ENCODE results near the gene RYR3.

RYR3 gene

DNA sequence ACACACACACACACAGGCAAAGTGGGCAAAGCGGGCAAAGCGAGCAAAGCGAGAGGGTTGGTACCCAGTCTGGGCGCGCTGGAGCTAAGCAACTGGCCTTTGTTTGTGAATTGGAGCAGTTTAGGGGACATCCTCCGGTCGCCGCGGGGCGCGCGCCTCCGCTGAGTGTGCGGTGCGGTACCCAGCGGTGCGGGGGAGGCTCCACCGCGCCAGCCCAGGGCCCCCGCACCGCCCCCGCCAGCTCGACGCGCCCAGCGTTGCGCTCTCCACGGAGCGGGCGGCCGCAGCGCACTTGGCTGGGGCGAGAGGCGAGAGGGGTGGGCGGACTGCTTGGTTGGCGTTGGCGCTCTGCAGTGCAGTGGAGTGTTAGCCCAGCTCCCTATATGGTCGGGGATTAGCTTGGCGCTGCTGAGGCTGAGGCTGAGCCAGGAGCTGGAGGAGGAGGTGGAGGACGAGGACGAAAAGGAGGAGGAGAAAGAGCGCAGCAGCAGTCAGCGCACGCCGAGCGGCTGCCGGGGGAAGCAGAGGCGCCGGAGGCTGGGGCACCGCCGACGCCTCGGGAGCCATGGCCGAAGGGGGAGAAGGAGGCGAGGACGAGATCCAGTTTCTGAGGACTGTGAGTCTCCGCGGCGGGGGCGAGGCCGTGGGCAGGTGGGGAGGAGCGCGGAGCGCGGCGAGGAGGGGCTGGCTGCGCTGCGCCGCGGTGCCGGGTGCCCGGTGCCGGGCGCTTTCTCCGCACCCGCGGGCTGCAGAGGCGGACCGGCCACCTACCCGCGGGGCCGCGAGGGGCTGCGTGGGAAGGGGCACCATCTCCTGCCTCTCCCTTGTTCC is at the start of gene RYR3:
Gene RYR3, plus strand, starts transcription at position 487 of the 831 bp plus-strand sequence. Its CDS starts 79 bp downstream, at position 566.
- DNase-seq (ENCODE audit: low read depth in 2 of 2) = no peak

DNA sequence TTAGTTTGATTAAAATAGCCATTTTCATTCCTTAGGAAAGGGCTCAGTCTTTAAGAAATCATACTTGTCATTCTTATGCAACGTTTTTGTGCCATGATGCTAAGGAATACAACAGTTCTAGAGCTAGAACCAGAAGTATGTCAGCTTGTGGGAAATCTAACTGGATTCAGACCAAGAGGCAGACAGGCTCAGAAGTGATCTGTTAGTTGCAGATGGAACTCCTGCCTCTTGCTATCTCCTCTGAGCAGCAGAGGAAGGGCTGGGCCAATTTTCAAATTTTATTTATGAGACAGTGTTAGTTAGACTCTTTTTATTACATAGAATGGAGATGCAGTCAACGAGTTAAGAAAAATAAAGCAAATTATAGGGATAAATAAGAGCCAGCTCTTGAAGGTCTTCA is 48.5 kb upstream of the RYR3 start:
- no peak for DNase-seq (ENCODE audit: low read depth in 2 of 2)

DNA sequence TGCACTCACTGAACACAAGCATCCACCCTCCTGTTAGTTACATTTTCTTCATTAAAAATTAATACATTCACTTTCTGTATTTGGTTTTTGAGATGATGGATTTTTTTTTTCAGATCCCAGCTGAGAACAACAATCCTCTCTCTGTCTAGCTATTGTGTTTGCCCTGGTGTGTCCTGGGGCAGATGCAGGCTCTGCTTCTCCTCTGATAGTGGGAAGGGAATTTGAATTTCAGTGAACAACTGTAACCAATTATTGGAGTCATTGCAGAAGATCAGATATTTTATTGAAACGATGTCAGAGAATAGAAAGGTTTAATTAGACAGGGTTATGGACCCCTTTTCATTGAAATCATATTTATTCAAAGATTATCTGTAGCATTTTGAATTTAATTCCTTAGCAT is 33.1 kb upstream of the RYR3 start:
- no peak for DNase-seq (ENCODE audit: low read depth in 2 of 2)

DNA sequence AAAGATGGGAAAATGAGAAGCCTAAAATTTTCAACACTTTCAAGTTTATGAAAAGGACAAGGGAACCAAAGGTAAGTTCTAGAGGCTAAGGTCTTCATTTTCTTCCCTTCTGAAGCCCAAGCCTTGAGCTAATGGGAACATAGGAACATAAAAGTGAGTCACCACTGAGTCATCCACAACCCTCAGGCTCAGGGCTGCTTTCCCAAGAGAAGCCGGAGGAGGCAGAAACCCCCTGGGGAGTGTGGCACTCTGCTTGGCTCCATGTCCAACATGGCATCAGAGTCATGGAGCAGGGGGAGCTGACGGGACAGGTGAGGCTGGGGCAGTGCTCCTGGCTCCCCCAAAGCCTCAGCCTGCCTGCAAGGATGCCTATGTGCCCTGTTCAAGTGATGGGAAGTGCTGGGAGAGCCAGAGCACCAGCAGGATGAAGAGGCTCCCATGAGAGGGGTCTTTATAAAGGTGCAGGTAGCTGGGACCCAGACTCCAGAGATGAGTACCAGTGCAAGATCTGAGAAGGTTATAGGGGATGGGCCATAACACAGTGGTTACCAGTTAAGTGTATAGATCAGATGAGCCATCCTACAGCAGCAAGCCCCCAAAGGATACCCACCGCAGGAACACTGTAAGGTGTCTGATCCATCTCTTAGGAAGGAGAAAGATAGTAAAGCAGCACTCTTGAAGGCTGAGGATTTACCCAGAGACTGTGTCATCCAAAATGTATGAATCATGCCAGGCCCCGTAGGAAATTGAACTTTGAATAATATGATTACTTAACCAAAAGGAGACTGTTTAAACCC is 31.8 kb upstream of the RYR3 start:
- DNase-seq (ENCODE audit: low read depth in 2 of 2) = no peak

DNA sequence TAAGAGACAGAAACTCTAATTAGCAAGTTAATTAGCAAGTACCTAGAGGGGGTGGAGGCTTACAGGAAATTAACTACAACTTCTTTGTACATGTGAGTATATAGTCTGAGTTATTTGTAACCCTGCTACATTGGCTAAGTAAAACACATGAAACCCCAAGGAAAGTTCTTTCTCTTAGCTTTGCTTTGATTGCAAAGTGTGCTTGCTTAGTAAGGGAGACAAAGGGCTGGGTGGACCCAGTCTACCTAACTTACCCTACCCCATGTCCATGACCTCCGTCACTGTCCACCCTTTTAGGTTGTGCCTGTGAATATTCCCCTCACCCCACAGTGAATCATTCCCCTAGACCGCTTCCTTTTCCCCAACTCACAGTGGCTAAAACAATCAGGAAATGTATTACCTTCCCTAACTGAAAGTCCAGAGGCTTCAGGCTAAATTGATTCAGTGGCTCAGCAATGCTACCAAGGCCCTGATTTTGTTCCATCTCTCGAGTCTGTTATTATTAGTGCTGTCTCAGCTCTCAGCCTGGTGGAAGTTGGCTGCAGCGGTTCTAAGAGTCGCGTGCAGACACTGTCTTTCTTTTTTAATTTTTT is 31.1 kb upstream of the RYR3 start:
- DNase-seq (ENCODE audit: low read depth in 2 of 2) = no peak

DNA sequence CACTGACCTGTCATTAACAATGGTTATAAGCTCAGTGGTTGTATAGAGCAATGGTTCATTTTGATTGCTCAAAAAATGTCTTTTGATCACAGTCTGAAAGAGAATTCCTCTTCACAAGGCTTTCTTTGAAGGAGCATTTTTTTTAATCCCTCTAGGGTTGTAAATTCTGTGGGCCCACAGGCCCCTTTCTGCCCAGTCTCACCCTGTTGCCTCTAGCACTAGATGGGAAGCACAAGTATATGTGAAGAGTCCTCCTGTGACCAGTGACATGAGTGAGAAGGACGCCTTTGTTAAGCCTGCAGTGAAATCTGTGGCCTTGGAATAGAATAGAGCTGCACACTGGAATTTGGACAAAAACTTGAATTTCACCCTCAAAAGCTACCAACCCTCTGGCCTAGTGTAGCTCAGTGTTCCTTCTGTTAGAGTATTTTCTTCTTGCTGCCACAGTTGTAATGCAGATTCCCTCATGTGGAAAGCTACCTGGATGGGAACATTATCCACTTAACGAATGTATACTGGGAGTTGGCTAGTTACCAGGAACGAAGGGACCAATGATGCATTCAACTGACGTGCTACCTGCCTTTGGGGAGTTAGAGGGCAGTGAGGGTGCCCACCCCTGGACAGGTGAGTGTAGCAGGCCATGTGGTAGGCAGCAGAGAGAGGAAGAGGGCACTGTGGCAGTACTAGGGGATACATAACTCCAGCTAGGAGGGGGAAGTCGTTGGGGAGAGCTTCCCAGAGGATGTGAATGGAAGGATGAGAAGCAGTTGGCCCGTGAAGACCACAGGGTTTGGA is 28.3 kb upstream of the RYR3 start:
- DNase-seq (ENCODE audit: low read depth in 2 of 2) = no peak

DNA sequence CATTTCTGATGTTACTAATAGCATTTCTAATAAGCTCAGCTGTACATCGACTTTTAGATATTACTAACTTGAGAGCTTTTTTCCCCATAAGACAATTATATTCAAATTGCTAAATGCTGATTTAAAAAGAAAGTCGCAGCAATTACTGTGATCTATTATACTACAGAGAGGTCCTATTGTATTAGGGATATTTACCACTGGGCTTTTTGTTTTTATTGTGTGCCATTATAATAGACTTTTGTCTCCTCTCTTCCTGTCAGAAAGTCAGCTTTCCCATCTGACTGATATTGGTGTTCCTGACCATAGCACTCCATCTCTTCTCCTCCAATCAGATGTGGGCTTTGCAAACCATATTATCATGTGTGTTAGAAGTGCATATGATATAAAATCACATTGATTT is 27.2 kb upstream of the RYR3 start:
- no peak for DNase-seq (ENCODE audit: low read depth in 2 of 2)

DNA sequence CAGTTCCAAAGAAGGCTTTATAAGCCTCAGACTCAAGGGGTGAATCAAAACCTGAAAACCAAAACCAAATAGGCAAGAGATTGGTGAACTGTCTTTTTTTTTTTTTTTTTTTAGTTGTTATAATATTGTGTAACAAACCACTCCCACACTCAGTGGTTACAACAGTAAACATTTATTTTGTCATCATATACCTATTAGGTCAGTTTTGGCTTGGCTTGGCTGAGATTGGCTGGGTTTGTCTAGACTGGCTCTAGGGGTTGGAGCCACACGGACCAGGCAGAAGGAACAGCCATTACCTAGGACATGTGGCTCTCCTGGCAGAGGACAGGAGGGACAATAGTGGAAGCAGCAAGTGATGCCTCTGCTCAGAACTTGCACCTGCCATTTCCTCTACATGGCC is 26.4 kb upstream of the RYR3 start:
- DNase-seq (ENCODE audit: low read depth in 2 of 2) = no peak

DNA sequence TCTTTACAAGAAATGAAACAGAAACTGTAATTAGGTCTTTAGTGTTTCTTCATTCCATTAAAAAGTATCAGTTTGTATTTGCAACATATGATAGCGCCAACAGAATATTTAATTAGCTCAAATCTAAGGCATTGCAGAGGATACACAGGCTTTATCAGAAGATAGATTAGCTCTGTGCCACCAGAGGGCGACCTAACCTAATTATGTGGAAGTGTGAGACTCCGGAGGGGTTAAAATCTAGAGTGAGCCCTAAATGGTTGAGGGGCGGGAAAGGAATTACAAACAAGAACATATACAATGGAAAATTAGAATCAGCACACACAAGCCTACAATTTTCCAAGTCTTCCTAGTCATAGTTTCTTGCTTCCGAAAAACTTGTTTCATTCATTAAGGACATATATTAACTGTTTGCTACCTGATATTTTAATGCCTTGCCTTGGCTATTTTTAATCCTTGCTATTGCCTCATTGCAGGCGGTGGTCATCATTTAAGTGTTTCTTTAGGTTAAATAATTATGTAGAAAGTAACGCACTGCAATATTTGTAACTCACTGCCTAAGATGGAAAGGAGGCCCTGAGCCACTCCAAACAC is 18.0 kb upstream of the RYR3 start:
- peak; percentile 7 to 52 for DNase-seq (ENCODE audit: low read depth in 2 of 2)

DNA sequence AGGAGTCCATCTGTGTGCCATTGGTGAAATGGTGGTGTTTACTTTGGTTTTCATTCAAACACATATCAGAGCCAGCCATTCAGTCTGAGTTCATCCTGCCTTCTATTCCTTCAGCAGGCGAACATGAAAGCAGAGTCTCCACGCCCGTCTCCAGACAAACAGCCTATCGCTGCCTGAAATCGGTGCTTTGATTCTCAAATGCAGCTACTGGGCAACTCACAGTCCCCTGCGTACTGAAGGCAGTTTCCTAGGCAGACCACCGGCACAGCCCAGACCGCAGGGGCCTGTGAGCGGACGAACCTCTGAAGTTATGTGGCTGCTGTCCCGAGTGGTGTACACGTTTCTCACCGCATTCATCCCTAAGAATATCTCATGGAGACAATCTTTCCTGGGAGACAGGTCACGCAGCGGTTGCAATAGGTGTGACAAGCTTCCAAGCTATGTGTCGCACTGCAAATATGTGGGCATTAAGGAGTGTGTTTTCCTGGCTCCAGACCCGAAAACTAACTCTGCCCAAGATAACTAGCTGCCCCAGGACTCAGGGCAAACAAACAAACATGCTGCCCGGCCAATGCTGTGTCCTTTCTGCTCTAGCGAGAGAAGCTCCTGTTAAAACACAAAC is 16.9 kb upstream of the RYR3 start:
- no peak for DNase-seq (ENCODE audit: low read depth in 2 of 2)

DNA sequence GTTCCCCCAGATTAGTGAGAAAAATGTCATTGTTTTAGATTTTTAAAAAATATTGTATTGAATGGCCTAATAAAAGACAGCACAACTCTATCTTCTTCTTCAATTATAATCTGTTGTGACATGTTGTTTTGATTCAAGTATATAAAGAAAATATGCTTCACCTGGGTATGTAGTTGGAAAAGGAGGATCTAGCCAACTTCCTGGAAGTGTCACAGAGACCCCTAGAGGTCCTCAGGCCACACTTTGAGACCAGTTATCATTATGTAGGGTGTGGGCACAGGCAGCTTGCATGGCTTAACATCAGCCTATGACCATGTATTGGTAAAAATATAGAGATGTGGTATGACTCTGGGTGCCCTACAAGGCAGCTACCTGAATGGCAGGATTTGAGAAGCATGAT is 14.7 kb upstream of the RYR3 start:
- DNase-seq (ENCODE audit: low read depth in 2 of 2) = no peak

DNA sequence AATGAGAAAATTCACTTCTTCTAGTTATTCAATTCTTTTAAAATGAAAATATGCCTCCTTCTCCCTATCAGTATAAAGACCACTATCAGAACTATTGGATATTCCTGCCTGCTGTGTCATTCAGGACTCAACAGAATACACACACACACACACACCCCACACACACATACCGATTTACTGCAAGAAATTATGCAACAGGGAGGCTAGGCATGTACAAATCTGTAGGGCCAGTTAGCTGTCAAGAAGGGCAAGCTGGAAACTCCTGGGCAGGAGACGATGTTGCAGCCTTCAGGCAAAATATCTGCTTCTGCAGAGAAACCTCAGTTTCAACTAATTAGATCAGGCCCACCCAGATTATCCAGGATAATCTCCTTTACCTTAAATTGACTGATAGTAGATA is 13.9 kb upstream of the RYR3 start:
- no peak for DNase-seq (ENCODE audit: low read depth in 2 of 2)

DNA sequence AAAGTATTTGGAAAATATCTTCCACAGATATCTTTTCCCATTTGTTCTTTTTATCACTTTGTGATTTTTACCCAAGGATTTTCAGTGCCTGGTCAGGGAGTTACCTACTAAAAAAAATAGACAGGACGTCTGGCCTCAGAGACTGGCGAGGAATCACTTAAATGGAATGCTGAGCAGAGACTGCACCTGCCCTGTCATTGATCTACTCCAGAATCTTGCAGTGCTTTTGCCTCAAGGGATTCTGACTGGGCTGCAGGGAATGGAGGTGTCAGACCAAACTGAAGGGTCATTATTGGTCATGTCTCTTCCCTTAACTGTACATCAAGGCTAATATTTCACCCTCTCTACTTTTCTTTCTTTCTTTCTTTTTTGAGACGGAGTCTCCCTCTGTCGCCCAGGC is 12.1 kb upstream of the RYR3 start:
- DNase-seq (ENCODE audit: low read depth in 2 of 2) = no peak

DNA sequence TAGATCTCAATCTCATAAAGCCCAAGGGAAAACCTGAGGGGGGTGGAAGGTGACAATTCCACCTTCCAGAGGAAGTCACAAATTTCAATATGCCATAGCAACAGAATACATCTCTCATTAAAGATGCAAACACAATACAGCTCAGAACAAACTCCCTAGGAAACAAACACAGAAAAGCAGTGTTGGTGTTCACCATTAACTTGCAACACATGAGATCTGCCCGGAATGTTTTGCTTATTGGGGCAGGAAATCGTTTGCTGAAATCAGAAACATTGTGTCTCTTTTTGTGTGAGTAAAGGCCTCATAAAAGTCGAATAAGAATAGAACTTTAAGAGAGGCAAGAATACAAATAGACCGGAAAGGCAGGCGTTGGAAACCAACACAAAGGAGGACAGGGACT is 5.8 kb upstream of the RYR3 start:
- DNase-seq (ENCODE audit: low read depth in 2 of 2) = no peak

DNA sequence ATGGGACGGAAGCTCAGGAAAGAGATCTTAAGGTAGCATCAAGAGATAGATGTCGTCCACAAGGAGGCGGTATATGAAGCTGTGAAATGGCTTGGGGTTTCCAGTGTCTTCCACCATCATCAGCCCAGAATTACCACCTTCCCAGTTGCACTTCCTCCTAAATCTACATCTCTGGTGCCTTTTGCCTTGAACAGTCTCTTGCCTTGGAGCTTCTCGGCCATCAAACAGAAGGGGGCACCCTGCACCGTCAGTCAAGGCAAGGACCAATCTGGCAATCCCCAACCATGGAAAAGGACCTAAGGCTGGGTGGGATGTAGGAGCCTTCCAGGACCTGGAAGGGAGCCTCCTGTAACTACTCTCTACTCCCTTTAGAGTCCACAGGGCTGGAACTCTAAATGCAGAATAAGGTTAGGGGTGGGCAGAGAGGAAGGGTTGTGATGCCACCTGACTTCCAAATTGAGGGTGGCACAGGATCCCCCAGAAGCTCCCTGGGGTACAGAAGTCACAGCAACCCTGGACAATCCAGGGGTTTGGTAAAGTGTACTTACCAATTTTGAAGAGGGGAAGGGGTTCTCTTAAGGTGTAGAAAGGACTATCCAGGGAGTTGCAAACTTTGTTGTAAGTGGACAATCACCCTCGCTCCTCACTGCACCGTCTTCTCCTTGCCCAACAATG is 1.0 kb upstream of the RYR3 start:
- DNase-seq (ENCODE audit: low read depth in 2 of 2) = no peak

DNA sequence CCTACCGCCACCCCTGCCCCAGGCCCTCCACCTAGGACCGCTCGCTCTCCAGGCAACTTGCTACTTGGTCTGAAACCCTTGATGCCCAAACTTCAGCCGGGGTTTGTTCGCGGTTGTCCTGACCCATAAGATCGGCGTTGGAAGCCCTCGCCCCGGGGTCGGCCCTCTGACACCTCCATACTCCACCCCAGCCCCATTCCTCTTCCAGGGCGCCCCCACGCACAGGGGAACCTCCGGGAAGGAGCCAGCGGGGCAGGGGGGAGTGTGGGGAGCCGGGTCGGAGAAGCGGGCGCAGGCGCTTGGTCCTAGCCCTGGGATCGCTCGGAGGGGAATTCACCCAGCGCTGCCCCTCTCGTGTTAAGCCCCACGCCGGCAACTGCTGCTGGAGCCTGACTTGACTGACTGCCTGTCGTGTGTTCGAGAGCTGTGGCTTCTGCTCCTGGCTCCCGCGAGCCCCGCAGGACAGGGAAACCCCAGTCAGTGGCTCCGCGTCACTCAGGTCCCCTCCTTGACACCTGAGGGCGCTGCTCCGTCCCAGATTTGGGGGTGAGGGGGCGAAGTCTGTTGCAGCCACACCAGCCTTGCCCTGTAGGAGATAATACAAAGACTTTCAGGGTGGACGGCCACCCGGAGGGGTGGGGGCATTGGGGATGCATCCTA is 675 bp downstream of the RYR3 start:
- no peak for DNase-seq (ENCODE audit: low read depth in 2 of 2)

DNA sequence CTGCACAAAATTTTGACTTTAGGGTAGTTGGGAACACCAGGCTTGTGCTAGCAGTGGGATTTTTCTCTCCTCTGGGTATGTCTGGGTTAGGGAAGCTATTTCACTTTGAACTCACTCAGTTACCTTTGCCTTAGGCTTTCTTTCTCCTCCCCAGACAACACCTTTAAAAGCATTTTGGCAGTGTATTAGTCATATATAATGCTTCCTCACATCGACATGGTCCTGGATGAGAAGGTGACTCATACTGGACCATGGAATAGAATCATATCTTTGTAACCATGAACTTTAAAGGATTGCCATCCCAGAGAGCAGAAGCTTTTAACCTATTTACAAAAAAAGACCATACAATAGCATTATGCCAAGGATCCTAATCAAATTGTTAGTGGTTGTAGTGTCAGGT is 2.7 kb downstream of the RYR3 start:
- no peak for DNase-seq (ENCODE audit: low read depth in 2 of 2)

DNA sequence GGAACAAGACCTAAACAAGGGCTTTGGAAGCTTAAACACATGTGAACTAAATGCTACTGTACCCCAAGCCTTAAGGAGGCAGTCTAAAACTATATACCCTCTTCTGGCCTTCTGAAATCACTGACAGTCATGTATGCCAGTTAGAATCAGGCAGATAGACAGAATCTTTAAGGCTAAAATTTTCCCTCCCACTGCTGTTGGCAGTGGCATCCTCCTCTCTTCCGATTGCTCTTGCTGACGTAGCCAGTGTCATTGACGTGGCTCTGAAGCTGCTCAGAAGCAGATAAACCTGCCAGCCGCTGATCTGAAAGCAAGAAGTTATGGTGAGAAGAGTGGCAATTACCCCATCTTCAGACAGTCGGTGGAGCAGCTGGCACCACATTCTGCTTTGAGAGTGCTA is 3.3 kb downstream of the RYR3 start:
- DNase-seq (ENCODE audit: low read depth in 2 of 2) = no peak

DNA sequence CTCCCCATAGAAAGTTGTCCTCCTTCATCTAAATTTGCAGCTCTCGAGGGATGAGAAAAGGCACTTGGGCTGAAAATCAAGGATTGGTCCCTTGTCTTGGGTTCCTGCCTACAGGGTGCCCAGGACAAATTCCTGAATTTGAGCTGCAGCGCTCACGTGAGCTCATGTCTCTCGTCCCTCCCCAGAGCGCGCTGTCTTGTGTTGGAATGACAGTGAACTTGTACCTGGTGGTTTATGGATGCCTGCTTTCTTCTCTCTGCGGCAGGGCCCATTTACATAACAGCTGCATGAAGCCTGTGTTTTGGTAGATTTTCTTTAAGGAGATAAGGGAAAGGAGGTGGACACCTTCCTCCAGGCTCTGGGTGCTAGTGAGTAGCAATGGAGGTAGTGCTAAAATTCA is 4.3 kb downstream of the RYR3 start:
- no peak for DNase-seq (ENCODE audit: low read depth in 2 of 2)

DNA sequence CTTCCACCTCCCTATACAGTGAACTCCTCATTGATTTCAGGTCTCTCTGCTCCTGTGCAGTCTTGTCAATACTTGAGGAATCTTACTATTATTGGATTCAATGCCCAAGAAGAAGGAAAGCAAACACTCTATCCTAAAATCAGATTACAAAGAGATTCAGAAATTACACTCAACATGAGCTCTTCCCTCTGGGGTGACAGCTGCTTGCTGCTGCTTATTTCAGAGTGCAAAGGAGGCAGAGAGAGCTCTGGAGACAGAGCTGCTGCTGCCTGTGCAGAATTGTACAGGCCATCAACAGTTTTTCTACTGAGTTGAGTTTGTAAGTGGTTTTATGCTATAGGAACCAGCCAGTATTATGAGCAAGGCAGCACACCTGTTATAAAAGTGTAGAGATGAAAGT is 7.1 kb downstream of the RYR3 start:
- no peak for DNase-seq (ENCODE audit: low read depth in 2 of 2)
